Right lobe of liver (tissue), 6 donors: ENCODE measurements around the gene RUSF1. TPM values are rescaled to one million over a fixed set of nuclear protein-coding genes. Genes with fewer than 3 reads are reported as not detected.
"Not testable (repeated sequence)": the region's sequence is repeated elsewhere in the genome, so short reads cannot be mapped to it uniquely, and the experiment has no call there.

Source experiments
- ATAC-seq, 4 donors: fragments of 200-7000 bp; cut with Tn5 transposase; one replicate each; pipeline ENCODE4 v1.9.1; 2020; ENCODE audit warnings: mild to moderate bottlenecking in 4 of 4, moderate library complexity in 4 of 4
- DNase-seq, 3 donors: peaks; one replicate each; pipeline ENCODE4 v3.0.0-alpha.2; 2020
- H3K27ac ChIP-seq, 3 donors: fragments of 200-600 bp; one replicate each; pipeline ENCODE4 v1.8.0; 2022
- H3K27me3 ChIP-seq, 2 donors: fragments of 200-600 bp; one replicate each; pipeline ENCODE4 v1.8.0; 2022
- H3K36me3 ChIP-seq, 4 donors: fragments of 200-600 bp; sonication (generic) in 1 of 4; one replicate each; pipeline versions ENCODE4 v1.5.1 to v1.8.0; 2017 to 2022; ENCODE audit warnings: control low read depth in 1 of 4
- H3K4me1 ChIP-seq, 4 donors: fragments of 200-600 bp; sonication (generic) in 1 of 4; one replicate each; pipeline versions ENCODE4 v1.5.1 to v1.8.0; 2017 to 2022; ENCODE audit warnings: control low read depth in 1 of 4
- H3K4me3 ChIP-seq, 3 donors: fragments of 200-600 bp; one replicate each; pipeline ENCODE4 v1.8.0; 2022
- H3K9me3 ChIP-seq, 4 donors: fragments of 200-600 bp; sonication (generic) in 1 of 4; one replicate each; pipeline versions ENCODE4 v1.5.1 to v1.8.0; 2017 to 2022; ENCODE audit warnings: control low read depth in 1 of 4
- CTCF ChIP-seq, 4 donors: fragments of 200-600 bp in 3 of 4; fragments of 450-650 bp in 1 of 4; IDR thresholded peaks; one replicate each; pipeline versions ENCODE4 v1.5.1 to v1.8.0; 2016 to 2022; ENCODE audit warnings: antibody characterized with exemption in 4 of 4, mild to moderate bottlenecking in 2 of 4
- POLR2A ChIP-seq: fragments of 450-650 bp; IDR thresholded peaks from one replicate; pipeline ENCODE4 v1.6.1; 2017; ENCODE audit warnings: antibody characterized with exemption, mild to moderate bottlenecking
- WGBS: methylation state at CpG from one replicate; pipeline ENCODE4 v1.1.6; 2018; ENCODE audit warnings: low coverage, low lambda C conversion rate; ENCODE audit not compliant: insufficient coverage; ENCODE audit errors: missing lambda C conversion rate; 5-methylcytosine and 5-hydroxymethylcytosine counted together
- intact Hi-C, 2 donors: fragments of 100-400 bp; cut with DNase I; formaldehyde crosslinking; loops; one replicate each; pipeline versions ENCODE4 v1.11.2 to v1.14.1; 2022
- total RNA-seq, 6 experiments: library from RNA; depleted of rRNA in 2 of 6; stranded (reverse); fragments of >200 nt in 2 of 6; fragmentation: NEBNext Ultra II Directional in 3 of 6; extraction: Animal tissue kit (Norgen Biotek cat#: 25700) in 3 of 6; gene quantifications; one replicate each; pipeline versions ENCODE4 v1.1.0 to v1.2.4, GENCODE V29; 2016 to 2023
- donor health status: DM: no; HTN: yes; CAD: no.
- donor health status: DM: no; HTN: no; CAD: no.
- donor health status: DM: no; HTN: no; CAD: no.
- donor health status: DM: no; HTN: yes; CAD: no.
- donor health status: DM: no; HTN: yes; CAD: no.

RUSF1 gene
- total RNA-seq, 6 experiments from 2014 or later, result 35.8 to 70.3 (median 54.5) TPM

DNA sequence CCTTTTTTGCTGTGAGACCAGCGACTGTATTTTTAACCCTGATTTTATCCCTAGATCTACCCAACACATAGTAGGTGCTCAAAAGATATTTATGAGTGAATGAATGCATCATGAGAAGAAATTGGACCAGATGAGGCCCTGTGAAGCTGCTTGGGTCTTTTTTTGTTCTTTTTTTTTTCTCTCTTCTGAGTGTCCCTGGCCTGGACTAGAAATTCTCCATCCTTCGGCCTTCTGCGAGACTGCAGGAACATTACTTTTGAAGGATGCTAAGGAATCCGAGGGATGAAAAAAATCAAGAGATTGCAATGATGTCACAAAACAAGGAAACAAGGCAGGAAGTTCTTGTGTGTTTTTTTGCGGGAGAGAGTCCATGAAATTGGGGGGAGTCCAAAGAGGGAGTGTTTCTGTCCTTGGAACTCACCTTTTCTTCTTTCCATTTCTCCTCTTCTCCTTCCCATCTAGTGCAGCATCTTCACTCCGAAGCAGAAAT is 560 bp upstream of the RUSF1 start:
- H3K27ac ChIP-seq, result peak overlapping the region; percentile 82 to 94 (median 91)
- no peaks in the 10 kb centered on the region for H3K27me3 ChIP-seq
- TF ChIP-seq CTCF (IDR thresholded peaks at IDR 0.05), result no peak
- TF ChIP-seq POLR2A, result no peak
- no peaks in the 10 kb centered on the region for H3K9me3 ChIP-seq
- 7% methylated on average over 6 of the region's 6 CpGs for WGBS
- H3K4me1 ChIP-seq, result peaks cover 0 to 20% (median 9%) of the 10 kb centered on the region in 4 donors
- DNase-seq (no peak), ATAC-seq (peak in 2 of 4 donors; percentile 2 to 19)
- H3K36me3 ChIP-seq, result no peaks in the 10 kb centered on the region
- intact Hi-C loops, result no loop called here
- peak overlapping the region; percentile 95 to 99 (median 98) for H3K4me3 ChIP-seq

DNA sequence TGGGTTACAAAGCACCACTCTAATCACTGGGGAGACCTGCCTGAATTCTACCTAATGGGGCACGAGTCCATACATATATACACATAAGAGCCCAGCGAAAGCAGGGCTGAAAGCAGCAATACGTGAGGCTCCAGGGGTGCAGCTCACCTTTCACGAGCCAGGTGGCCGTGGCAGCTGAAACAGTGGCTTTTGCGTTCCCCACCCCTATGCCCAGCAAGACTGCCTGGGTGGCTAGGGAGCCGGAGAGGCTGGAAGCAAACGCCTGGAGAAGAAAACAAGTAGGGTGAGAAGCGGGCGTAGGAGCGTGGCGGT is 618 bp downstream of the RUSF1 start:
- ATAC-seq (peak in 3 of 4 donors; percentile 3 to 15 (median 8)), DNase-seq (no peak)
- Histone ChIP-seq H3K4me3 (peak overlapping the region; percentile 95 to 99 (median 98)), H3K9me3 (no peaks in the 10 kb centered on the region), H3K36me3 (no peaks in the 10 kb centered on the region), H3K27me3 (no peaks in the 10 kb centered on the region), H3K4me1 (peaks cover 0 to 32% (median 14%) of the 10 kb centered on the region in 4 donors), H3K27ac (peak overlapping the region; percentile 82 to 94 (median 91))
- TF ChIP-seq POLR2A (no peak), CTCF (IDR thresholded peaks at IDR 0.05) (no peak)
- 0% methylated on average over 10 of the region's 12 CpGs for WGBS
- intact Hi-C loops, result no loop called here

GRCh38 chr16:31505483-31505882 is 2.7 kb downstream of the RUSF1 start:
- WGBS, result 65% methylated on average over 4 of the region's 4 CpGs
- ATAC-seq, result no peak
- TF ChIP-seq CTCF (IDR thresholded peaks at IDR 0.05) (no peak), POLR2A (no peak)
- Histone ChIP-seq H3K4me3 (no peak overlapping the region), H3K27ac (no peak overlapping the region), H3K36me3 (no peaks in the 10 kb centered on the region), H3K27me3 (no peaks in the 10 kb centered on the region), H3K9me3 (no peaks in the 10 kb centered on the region), H3K4me1 (peaks cover 0 to 50% (median 25%) of the 10 kb centered on the region in 4 donors)
- DNase-seq, result no peak
- intact Hi-C loops, result no loop called here

DNA sequence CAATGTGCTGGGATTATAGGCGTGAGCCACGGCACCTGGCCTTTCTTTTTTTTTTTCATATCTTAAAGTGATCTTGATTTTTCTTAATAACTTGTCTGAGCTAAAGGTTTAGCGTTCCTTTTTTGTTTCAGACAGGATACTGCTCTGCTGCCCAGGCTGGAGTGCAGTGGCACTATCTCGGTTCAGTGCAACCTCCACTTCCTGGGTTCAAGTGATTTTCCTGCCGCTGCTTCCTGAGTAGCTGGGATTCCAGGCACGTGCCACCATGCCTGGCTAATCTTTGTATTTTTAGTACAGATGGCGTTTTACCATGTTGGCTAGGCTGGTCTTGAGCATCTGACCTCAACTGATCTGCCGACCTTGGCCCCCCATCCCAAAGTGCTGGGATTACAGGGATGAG is 4.0 kb downstream of the RUSF1 start:
- no peak overlapping the region for H3K27ac ChIP-seq
- TF ChIP-seq POLR2A, result no peak
- no peak for TF ChIP-seq CTCF (IDR thresholded peaks at IDR 0.05)
- ATAC-seq, result no peak
- no peaks in the 10 kb centered on the region for H3K27me3 ChIP-seq
- H3K9me3 ChIP-seq, result no peaks in the 10 kb centered on the region
- 33% methylated on average over 7 of the region's 8 CpGs for WGBS
- H3K4me3 ChIP-seq, result no peak overlapping the region
- DNase-seq, result no peak
- peaks cover 0 to 50% (median 23%) of the 10 kb centered on the region in 4 donors for H3K4me1 ChIP-seq
- peaks cover 0 to under 1% (median 0%) of the 10 kb centered on the region in 4 donors for H3K36me3 ChIP-seq
- intact Hi-C loops, result no loop called here

- not testable (repeated sequence) for DNase-seq, H3K27ac ChIP-seq
These were observed 4.6 kb downstream of the RUSF1 start for GRCh38 chr16:31503555-31503954.

More at GRCh38 chr16:31503555-31503954, 4.6 kb downstream of the RUSF1 start:
- ATAC-seq, H3K36me3 ChIP-seq, H3K27me3 ChIP-seq, H3K4me3 ChIP-seq, H3K9me3 ChIP-seq, intact Hi-C loops: not testable (repeated sequence)
- peaks cover 0 to 50% (median 22%) of the 10 kb centered on the region in 4 donors for H3K4me1 ChIP-seq
- 85% methylated on average over 4 of the region's 8 CpGs for whole genome bisulfite sequencing
